Natural killer cell (primary cell): ENCODE results near the gene TRPM1. TPM values are rescaled to one million over a fixed set of nuclear protein-coding genes. Genes with fewer than 3 reads are reported as not detected.

Experiments used
- ATAC-seq, 3 donors: fragments of 150-1000 bp in 2 of 3; fragments of 200-7000 bp in 1 of 3; cut with Tn5 transposase; 1 replicate in 1 of 3; 2 replicates in 2 of 3; pipeline ENCODE4 v1.10.0; 2021; ENCODE audit warnings: mild to moderate bottlenecking in 2 of 3, moderate library complexity in 2 of 3
- DNase-seq, 2 donors: peaks; one replicate each; pipeline versions ENCODE4 v3.0.0 to v3.0.0-alpha.2; 2013 to 2021; ENCODE audit warnings: mixed read lengths in 1 of 2
- H3K27ac ChIP-seq: one replicate; pipeline ENCODE4 v1.5.1; 2013; ENCODE audit warnings: mild to moderate bottlenecking, low read length
- H3K27me3 ChIP-seq: one replicate; pipeline ENCODE4 v1.6.1; 2013; ENCODE audit warnings: low read length; ENCODE audit not compliant: control insufficient read depth, insufficient read depth
- H3K36me3 ChIP-seq: one replicate; pipeline ENCODE4 v1.6.1; 2013; ENCODE audit warnings: low read length; ENCODE audit not compliant: control insufficient read depth, insufficient read depth
- H3K4me1 ChIP-seq: one replicate; pipeline ENCODE4 v1.6.1; 2013; ENCODE audit warnings: low read length; ENCODE audit not compliant: control insufficient read depth, insufficient read depth
- H3K4me3 ChIP-seq: one replicate; pipeline ENCODE4 v1.5.1; 2013; ENCODE audit warnings: low read length
- H3K9me3 ChIP-seq: one replicate; pipeline ENCODE4 v1.6.1; 2013; ENCODE audit warnings: low read length; ENCODE audit not compliant: control insufficient read depth, insufficient read depth
- H3K27ac Mint-ChIP-seq, 2 donors: one replicate each; pipeline ENCODE4 v1.8.0; 2022; ENCODE audit warnings: mild to moderate bottlenecking in 2 of 2, mixed read lengths in 2 of 2, moderate library complexity in 1 of 2
- H3K27me3 Mint-ChIP-seq, 2 donors: one replicate each; pipeline ENCODE4 v1.8.0; 2022; ENCODE audit warnings: low read depth in 2 of 2, mixed read lengths in 2 of 2
- H3K36me3 Mint-ChIP-seq: one replicate; pipeline ENCODE4 v1.8.0; 2022; ENCODE audit warnings: mixed read lengths
- H3K4me1 Mint-ChIP-seq, 2 donors: one replicate each; pipeline ENCODE4 v1.8.0; 2022; ENCODE audit warnings: mixed read lengths in 2 of 2
- H3K4me3 Mint-ChIP-seq: one replicate; pipeline ENCODE4 v1.8.0; 2022; ENCODE audit warnings: mild to moderate bottlenecking, moderate library complexity, mixed read lengths
- H3K9me3 Mint-ChIP-seq, 2 donors: one replicate each; pipeline ENCODE4 v1.8.0; 2022; ENCODE audit warnings: mixed read lengths in 2 of 2
- CTCF ChIP-seq: fragments of 200-600 bp; IDR thresholded peaks from one replicate; pipeline ENCODE4 v1.8.0; 2022; ENCODE audit warnings: antibody characterized with exemption
- WGBS: methylation state at CpG from one replicate; pipeline ENCODE4 v1.1.7; 2013; ENCODE audit warnings: missing lambda C conversion rate; ENCODE audit not compliant: insufficient coverage; 5-methylcytosine and 5-hydroxymethylcytosine counted together
- intact Hi-C: fragments of 100-400 bp; cut with micrococcal nuclease; formaldehyde crosslinking; loops from one replicate; pipeline ENCODE4 v1.14.2; 2022
- total RNA-seq, 4 donors: library from RNA; stranded (reverse); fragments of 120-200 nt in 1 of 4; gene quantifications; one replicate each; pipeline versions ENCODE4 v1.2.3 to v1.2.4, GENCODE V29; 2013 to 2022

The TRPM1 gene
- total RNA-seq, 3 donors from 2014 or later (not counting 1 experiment from before 2014, with no cell fraction given) = not detected

DNA sequence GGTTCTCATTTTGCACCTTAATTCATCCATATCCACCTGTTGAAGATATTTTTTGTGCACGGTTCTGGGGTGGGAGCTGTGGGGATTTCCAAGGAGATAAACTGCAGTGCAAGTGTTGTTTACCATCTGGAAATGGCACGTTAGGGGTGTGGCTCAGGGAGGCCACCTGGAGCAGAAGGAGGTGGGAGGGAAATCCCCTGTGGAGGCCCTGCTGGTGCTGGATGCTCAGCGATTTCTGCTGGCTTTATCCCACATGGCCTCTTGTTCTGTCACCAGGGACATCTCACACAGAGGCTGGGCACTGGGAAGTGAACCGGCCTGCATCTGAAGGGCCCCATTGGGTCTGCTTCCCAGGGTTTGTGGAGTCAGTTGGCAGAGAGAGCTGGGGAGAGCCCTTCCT is 24.3 kb downstream of the TRPM1 start:
- H3K4me1 Mint-ChIP-seq = peaks cover 14% of the 10 kb centered on the region in 2 donors
- peaks cover 0 to 14% of the 10 kb centered on the region in 2 donors for H3K27me3 Mint-ChIP-seq

DNA sequence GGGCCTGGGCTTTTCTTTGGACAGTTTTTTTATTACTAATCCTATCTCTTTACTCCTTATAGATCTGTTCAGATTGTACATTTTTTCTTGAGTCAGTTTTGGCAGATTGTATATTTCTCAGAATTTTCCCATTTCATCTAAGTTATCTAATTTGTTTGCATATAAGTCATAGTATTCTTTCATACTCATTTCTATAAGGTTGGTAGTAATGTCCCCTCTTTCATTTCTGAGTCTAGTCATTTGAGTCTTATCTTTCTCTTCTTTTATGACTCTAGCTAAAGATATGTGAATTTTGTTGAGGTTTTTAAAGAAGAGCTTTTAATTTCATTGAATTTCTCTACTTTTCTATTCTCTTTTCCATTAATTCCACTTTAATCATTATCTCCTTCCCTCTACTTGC is 27.2 kb downstream of the TRPM1 start:
- Mint-ChIP-seq H3K27me3 (peaks cover 0 to 12% of the 10 kb centered on the region in 2 donors), H3K36me3 (no peaks in the 10 kb centered on the region), H3K9me3 (peaks cover 0 to 2% of the 10 kb centered on the region in 2 donors), H3K4me3 (no peak overlapping the region), H3K27ac (no peak overlapping the region), H3K4me1 (no peaks in the 10 kb centered on the region)
- TF ChIP-seq CTCF = no peak
- DNase-seq (no peak), ATAC-seq (no peak)
- no peaks in the 10 kb centered on the region for H3K36me3 ChIP-seq
- H3K9me3 ChIP-seq = no peaks in the 10 kb centered on the region
- intact Hi-C loops = no loop called here
- H3K27me3 ChIP-seq = no peaks in the 10 kb centered on the region
- no peak overlapping the region for H3K4me3 ChIP-seq
- H3K4me1 ChIP-seq = no peaks in the 10 kb centered on the region
- no peak overlapping the region for H3K27ac ChIP-seq

More for the DNA sequence above, 24.3 kb downstream of the TRPM1 start:
- H3K27ac ChIP-seq = no peak overlapping the region
- peaks cover 15% of the 10 kb centered on the region for H3K4me1 ChIP-seq
- H3K27me3 ChIP-seq = no peaks in the 10 kb centered on the region
- no peaks in the 10 kb centered on the region for H3K36me3 Mint-ChIP-seq
- peaks cover 0 to 2% of the 10 kb centered on the region in 2 donors for H3K9me3 Mint-ChIP-seq
- H3K36me3 ChIP-seq = no peaks in the 10 kb centered on the region
- H3K4me3 Mint-ChIP-seq = no peak overlapping the region
- no peak overlapping the region for H3K4me3 ChIP-seq
- no peak for DNase-seq
- ATAC-seq = no peak
- H3K27ac Mint-ChIP-seq = no peak overlapping the region
- H3K9me3 ChIP-seq = no peaks in the 10 kb centered on the region
- 83% methylated on average over 4 of the region's 4 CpGs for WGBS
- intact Hi-C loops = no loop called here
- no peak for TF ChIP-seq CTCF

DNA sequence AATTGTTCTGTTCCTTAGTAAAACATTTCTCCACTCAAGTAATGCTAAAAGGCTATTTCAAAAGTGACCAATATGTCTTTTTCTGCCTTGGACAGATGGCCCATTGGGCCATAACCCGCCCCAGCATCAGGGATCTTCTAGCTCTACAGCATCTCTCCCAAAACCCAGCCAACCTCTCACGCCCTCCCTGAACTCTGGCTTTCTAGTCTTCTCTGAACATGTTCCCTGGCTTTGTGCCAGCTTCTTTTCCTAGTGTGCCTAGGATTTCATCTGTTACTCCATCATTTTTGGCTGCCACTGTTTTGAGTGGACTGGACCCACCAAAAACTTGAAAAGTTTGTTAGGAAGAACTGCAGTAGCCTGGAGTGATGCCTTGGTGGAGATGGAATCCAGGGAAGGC is 30.7 kb downstream of the TRPM1 start:
- TF ChIP-seq CTCF = no peak
- Histone ChIP-seq H3K4me1 (no peaks in the 10 kb centered on the region), H3K36me3 (no peaks in the 10 kb centered on the region), H3K27ac (no peak overlapping the region), H3K4me3 (no peak overlapping the region), H3K9me3 (no peaks in the 10 kb centered on the region), H3K27me3 (no peaks in the 10 kb centered on the region)
- H3K27me3 Mint-ChIP-seq = peaks cover 0 to 5% of the 10 kb centered on the region in 2 donors
- no peak overlapping the region for H3K27ac Mint-ChIP-seq
- 98% methylated on average over 2 of the region's 2 CpGs for WGBS
- ATAC-seq = no peak
- no peak for DNase-seq
- H3K9me3 Mint-ChIP-seq = peaks cover 0 to 2% of the 10 kb centered on the region in 2 donors
- no peak overlapping the region for H3K4me3 Mint-ChIP-seq
- intact Hi-C loops = no loop called here
- H3K4me1 Mint-ChIP-seq = no peaks in the 10 kb centered on the region
- no peaks in the 10 kb centered on the region for H3K36me3 Mint-ChIP-seq

- TF ChIP-seq CTCF = no peak
- Mint-ChIP-seq H3K9me3 (no peaks in the 10 kb centered on the region), H3K36me3 (no peaks in the 10 kb centered on the region), H3K27me3 (peaks cover 0 to 3% of the 10 kb centered on the region in 2 donors), H3K4me1 (no peaks in the 10 kb centered on the region), H3K27ac (no peak overlapping the region), H3K4me3 (no peak overlapping the region)
- no peak overlapping the region for H3K27ac ChIP-seq
- ATAC-seq (no peak), DNase-seq (no peak)
- no peak overlapping the region for H3K4me3 ChIP-seq
- 94% methylated on average over 6 of the region's 6 CpGs for WGBS
- intact Hi-C loops = no loop called here
- H3K4me1 ChIP-seq = no peaks in the 10 kb centered on the region
- no peaks in the 10 kb centered on the region for H3K36me3 ChIP-seq
- no peaks in the 10 kb centered on the region for H3K9me3 ChIP-seq
- no peaks in the 10 kb centered on the region for H3K27me3 ChIP-seq
Observed at GRCh38 chr15:31069360-31070000, 32.0 kb downstream of the TRPM1 start.
